IPS-20b (cell line): ENCODE data around the gene SF3B3.
"Not testable (repeated sequence)": the region's sequence is repeated elsewhere in the genome, so short reads cannot be mapped to it uniquely, and the experiment has no call there.

ENCODE experiments used
- H3K27ac ChIP-seq: one replicate; pipeline ENCODE4 v1.5.1; 2013; ENCODE audit warnings: low read length
- H3K27me3 ChIP-seq: 2 replicates; pipeline ENCODE4 v1.6.1; 2013; ENCODE audit warnings: mild to moderate bottlenecking, low read length, inconsistent platforms; ENCODE audit not compliant: insufficient read depth
- H3K36me3 ChIP-seq: 2 replicates; pipeline ENCODE4 v1.6.1; 2013; ENCODE audit warnings: low read depth, mild to moderate bottlenecking, inconsistent platforms, low read length, moderate library complexity; ENCODE audit not compliant: insufficient read depth
- H3K4me1 ChIP-seq: 2 replicates; pipeline ENCODE4 v1.6.1; 2013; ENCODE audit warnings: mild to moderate bottlenecking, control low read depth, inconsistent platforms, low read length, moderate library complexity; ENCODE audit not compliant: insufficient read depth
- H3K4me3 ChIP-seq: 2 replicates; pipeline ENCODE4 v1.5.1; 2013; ENCODE audit warnings: mild to moderate bottlenecking, low read length, inconsistent platforms
- H3K9ac ChIP-seq: 2 replicates; pipeline ENCODE4 v1.6.1; 2013; ENCODE audit warnings: low read depth, mild to moderate bottlenecking, inconsistent platforms, low read length, moderate library complexity
- H3K9me3 ChIP-seq: 2 replicates; pipeline ENCODE4 v1.6.1; 2013; ENCODE audit warnings: mild to moderate bottlenecking, low read depth, low read length, inconsistent platforms; ENCODE audit not compliant: insufficient read depth

Gene SF3B3

DNA sequence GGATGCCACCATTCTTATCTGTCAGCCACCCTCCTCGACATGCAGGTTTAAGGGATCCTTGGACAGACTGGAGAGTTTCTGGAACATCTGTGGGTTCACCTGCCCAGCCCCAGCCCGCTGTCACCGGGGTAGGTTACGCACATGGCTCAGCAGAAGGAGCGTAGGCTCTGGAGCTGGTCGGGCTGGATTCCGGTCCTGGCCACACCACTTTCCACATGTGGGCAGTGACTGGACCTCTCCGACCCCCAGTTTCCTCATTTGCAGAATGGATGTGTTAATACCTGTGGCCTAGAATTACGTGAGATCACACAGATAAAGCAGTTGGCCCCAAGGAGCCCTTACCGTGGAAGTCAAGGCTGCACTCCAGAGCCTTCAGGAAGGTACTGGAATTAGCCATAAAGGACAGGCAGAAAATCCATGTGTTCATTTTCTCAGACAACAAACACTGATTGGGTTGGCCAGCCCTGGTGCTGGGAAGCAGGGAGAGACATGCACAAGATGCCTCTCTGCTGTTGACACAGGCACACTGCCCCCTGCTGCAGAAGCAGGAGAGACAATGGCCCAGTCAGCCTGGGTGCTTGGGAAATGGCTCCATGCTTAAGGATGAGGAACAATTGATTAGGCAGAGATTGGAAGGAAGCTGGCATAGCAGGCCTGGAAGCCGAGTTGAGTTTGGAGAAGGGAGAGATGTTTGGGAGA lies 58.8 kb downstream of the SF3B3 start:
- Histone ChIP-seq H3K27me3 (no peaks in the 10 kb centered on the region), H3K4me3 (no peak overlapping the region), H3K9me3 (no peaks in the 10 kb centered on the region), H3K27ac (no peak overlapping the region), H3K36me3 (no peaks in the 10 kb centered on the region), H3K9ac (no peak overlapping the region), H3K4me1 (no peaks in the 10 kb centered on the region)

DNA sequence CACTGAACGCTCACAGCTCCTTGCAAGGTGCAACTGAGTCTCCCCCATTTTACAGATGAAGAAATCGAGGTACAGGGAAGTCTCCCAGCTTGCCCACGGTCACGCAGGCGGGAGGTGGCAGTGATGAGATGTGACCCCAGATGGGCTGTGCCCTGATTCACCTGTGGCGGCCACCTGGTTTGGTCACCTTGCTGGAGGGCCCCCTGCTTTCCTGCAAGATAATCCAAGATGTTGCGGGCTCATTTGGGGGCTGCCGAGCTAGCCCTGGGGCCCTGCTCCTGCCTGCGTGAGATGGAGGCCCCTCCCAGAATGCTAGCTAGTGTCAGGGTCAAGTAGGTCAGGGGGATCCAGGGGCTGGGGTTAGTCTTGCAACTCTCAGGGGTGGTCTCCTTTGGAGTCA lies 63.1 kb downstream of the SF3B3 start:
- H3K36me3 ChIP-seq = no peaks in the 10 kb centered on the region
- H3K4me1 ChIP-seq = no peaks in the 10 kb centered on the region
- H3K27me3 ChIP-seq = no peaks in the 10 kb centered on the region
- no peak overlapping the region for H3K27ac ChIP-seq
- no peaks in the 10 kb centered on the region for H3K9me3 ChIP-seq
- H3K4me3 ChIP-seq = no peak overlapping the region
- no peak overlapping the region for H3K9ac ChIP-seq

GRCh38 chr16:70588565-70588964 lies 64.9 kb downstream of the SF3B3 start:
- H3K9me3 ChIP-seq = no peaks in the 10 kb centered on the region
- no peak overlapping the region for H3K27ac ChIP-seq
- H3K4me1 ChIP-seq = no peaks in the 10 kb centered on the region

DNA sequence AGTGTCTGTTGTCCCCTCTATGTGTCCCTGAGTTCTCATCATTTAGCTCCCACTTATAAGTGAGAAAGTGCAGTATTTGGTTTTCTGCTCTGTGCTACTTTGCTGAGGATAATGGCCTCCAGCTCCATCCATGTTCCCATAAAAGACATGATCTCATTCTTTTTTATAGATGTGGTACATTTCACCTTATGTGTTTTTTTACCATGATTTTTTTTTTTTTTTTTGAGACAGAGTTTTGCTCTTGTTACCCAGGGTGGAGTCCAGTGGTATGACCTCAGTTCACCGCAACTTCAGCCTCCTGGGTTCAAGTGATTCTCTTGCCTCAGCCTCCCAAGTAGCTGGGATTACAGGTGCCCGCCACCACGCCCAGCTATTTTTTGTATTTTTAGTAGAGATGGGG lies 65.8 kb downstream of the SF3B3 start:
- not testable (repeated sequence) for H3K4me3 ChIP-seq, H3K27ac ChIP-seq, H3K36me3 ChIP-seq, H3K9me3 ChIP-seq, H3K27me3 ChIP-seq, H3K4me1 ChIP-seq, H3K9ac ChIP-seq

More at GRCh38 chr16:70588565-70588964, 64.9 kb downstream of the SF3B3 start:
- no peaks in the 10 kb centered on the region for H3K36me3 ChIP-seq
- no peak overlapping the region for H3K9ac ChIP-seq
- no peaks in the 10 kb centered on the region for H3K27me3 ChIP-seq
- no peak overlapping the region for H3K4me3 ChIP-seq

- no peak overlapping the region for H3K27ac ChIP-seq
- H3K9me3 ChIP-seq = no peaks in the 10 kb centered on the region
- no peak overlapping the region for H3K4me3 ChIP-seq
- no peaks in the 10 kb centered on the region for H3K4me1 ChIP-seq
- H3K9ac ChIP-seq = no peak overlapping the region
- H3K36me3 ChIP-seq = no peaks in the 10 kb centered on the region
- no peaks in the 10 kb centered on the region for H3K27me3 ChIP-seq
Observed at GRCh38 chr16:70589998-70590471, 66.4 kb downstream of the SF3B3 start.

- Histone ChIP-seq H3K9ac (no peak overlapping the region), H3K9me3 (no peaks in the 10 kb centered on the region), H3K27ac (no peak overlapping the region), H3K36me3 (no peaks in the 10 kb centered on the region), H3K27me3 (no peaks in the 10 kb centered on the region), H3K4me1 (no peaks in the 10 kb centered on the region), H3K4me3 (no peak overlapping the region)
Observed at GRCh38 chr16:70590722-70591415, 67.3 kb downstream of the SF3B3 start.

GRCh38 chr16:70591615-70592014 lies 68.0 kb downstream of the SF3B3 start:
- Histone ChIP-seq H3K27ac (no peak overlapping the region), H3K4me1 (no peaks in the 10 kb centered on the region), H3K4me3 (no peak overlapping the region), H3K36me3 (no peaks in the 10 kb centered on the region), H3K9ac (no peak overlapping the region), H3K27me3 (no peaks in the 10 kb centered on the region), H3K9me3 (no peaks in the 10 kb centered on the region)

GRCh38 chr16:70592106-70592571 lies 68.5 kb downstream of the SF3B3 start:
- Histone ChIP-seq H3K9me3 (no peaks in the 10 kb centered on the region), H3K4me3 (no peak overlapping the region), H3K27ac (no peak overlapping the region), H3K27me3 (no peaks in the 10 kb centered on the region), H3K9ac (no peak overlapping the region), H3K4me1 (no peaks in the 10 kb centered on the region), H3K36me3 (no peaks in the 10 kb centered on the region)

DNA sequence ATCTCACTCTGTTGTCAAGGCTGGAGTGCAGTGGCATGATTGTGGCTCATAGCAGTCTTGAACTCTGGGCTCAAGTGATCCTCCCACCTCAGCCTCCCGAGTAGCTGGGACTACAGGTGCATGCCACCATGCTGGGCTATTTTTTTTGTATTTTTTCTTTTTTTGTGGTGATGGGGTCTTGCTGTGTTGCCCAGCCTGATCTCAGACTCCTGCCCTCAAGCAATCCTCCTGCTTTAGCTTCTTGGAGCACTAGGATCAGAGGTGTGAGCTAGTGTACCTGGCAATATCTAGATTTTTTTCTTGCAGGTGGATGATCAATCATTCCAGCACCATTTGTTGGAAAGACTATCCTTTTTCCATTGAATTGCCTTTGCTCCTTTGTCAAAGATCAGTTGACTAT lies 69.9 kb downstream of the SF3B3 start:
- H3K27ac ChIP-seq = no peak overlapping the region
- no peak overlapping the region for H3K9ac ChIP-seq
- H3K4me3 ChIP-seq = no peak overlapping the region
- H3K9me3 ChIP-seq = no peaks in the 10 kb centered on the region
- no peaks in the 10 kb centered on the region for H3K36me3 ChIP-seq
- H3K4me1 ChIP-seq = no peaks in the 10 kb centered on the region
- H3K27me3 ChIP-seq = no peaks in the 10 kb centered on the region

DNA sequence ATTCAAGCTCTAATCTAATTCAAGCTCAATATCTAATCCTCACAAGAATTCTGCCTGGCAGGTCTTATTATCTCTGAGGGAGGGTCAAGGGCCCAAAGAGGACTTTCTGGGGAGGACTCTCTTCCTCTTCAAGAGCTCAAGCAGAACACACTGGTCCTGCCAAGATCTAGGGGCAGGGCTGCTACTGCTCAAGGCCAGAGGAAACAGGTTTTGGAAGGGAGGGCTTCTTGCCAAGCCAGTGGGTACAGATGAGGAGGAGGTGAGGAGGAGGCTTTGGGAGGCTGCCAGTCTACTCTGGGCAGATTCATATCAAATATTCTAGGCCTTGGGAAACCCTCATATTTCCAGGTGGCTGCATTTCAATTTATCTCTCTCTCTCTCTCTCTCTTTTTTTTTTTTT lies 71.0 kb downstream of the SF3B3 start:
- Histone ChIP-seq H3K27ac (no peak overlapping the region), H3K36me3 (no peaks in the 10 kb centered on the region), H3K9me3 (no peaks in the 10 kb centered on the region), H3K4me1 (no peaks in the 10 kb centered on the region), H3K27me3 (no peaks in the 10 kb centered on the region), H3K9ac (no peak overlapping the region), H3K4me3 (no peak overlapping the region)

DNA sequence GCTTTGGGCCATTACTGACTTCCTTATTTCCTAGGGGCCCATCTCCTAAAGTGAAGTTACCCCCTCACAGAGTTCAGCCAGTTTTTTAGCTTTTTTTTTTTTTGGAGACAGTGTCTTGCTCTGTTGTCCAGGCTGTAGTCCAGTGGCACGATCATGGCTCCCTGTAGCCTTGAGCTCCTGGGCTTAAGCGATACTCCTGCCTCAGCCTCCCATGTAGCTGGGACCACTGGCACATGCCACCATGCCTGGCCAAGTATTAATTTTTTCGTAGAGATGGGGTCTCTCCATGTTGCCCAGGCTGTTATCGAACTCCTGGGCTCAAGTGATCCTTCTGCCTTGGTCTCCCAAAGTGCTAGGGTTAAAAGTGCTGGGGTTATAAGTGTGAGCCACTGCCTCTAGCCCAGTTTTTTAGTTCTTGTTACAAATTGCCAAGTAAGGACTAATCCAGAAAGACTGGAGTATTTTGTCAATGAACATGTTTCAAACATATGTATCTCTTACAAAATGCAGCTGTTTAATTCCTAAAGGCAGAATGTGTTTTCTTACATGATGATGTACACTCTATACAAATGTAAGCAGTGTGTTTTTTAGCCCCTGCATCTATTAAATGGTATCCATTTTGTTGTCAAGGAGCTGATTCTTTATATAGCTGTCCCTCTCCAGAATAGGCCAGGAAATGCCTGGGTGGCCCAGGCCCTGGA lies 73.7 kb downstream of the SF3B3 start:
- Histone ChIP-seq H3K4me1 (no peaks in the 10 kb centered on the region), H3K27ac (no peak overlapping the region), H3K36me3 (no peaks in the 10 kb centered on the region), H3K27me3 (no peaks in the 10 kb centered on the region), H3K4me3 (no peak overlapping the region), H3K9ac (no peak overlapping the region), H3K9me3 (no peaks in the 10 kb centered on the region)
